Endothelial cell of umbilical vein (primary cell): ENCODE data around the gene MYO5B. TPM values are rescaled to one million over a fixed set of nuclear protein-coding genes. Genes with fewer than 3 reads are reported as not detected.

Source experiments
- BruUV-seq: library from RNA; stranded (reverse); fragments of 400-500 nt; replicated peaks from 2 replicates; lab custom pipeline; 2021; lab: Mats Ljungman, UMichigan
- CTCF ChIA-PET: fragments of 300-600, 350-600 bp; sonication (Branson Sonifier 250); formaldehyde crosslinking; loops from one replicate; lab custom pipeline; 2021; ENCODE audit warnings: antibody characterized with exemption, inconsistent platforms; lab: Charles Lee
- POLR2A ChIA-PET: fragments of 300-600, 350-600 bp; sonication (Branson Sonifier 250); formaldehyde crosslinking; loops from one replicate; lab custom pipeline; 2021; ENCODE audit warnings: antibody characterized with exemption, inconsistent platforms; lab: Charles Lee
- DNase-seq: peaks from one replicate; pipeline ENCODE4 v3.0.0-alpha.2; 2011; ENCODE audit warnings: low read depth, low spot score
- FAIRE-seq: peaks from 2 replicates; lab custom pipeline; 2011; peaks lifted over from hg19 to GRCh38; lab: Jason Lieb, UNC
- H2AFZ ChIP-seq: 2 replicates; pipeline ENCODE4 v1.6.0; 2012; ENCODE audit warnings: low read depth, low read length, control low read depth, inconsistent platforms
- H3K27ac ChIP-seq: 2 replicates; pipeline ENCODE4 v1.5.1; 2011; ENCODE audit warnings: low read depth, mild to moderate bottlenecking, control low read depth, low read length, moderate library complexity; ENCODE audit not compliant: insufficient read depth
- H3K27me3 ChIP-seq, 2 experiments: 2 replicates each; pipeline versions ENCODE4 v1.6.0 to v1.6.1; 2011; ENCODE audit warnings: low read length in 2 of 2, mixed read lengths in 1 of 2; ENCODE audit not compliant: control insufficient read depth in 2 of 2, insufficient read depth in 2 of 2
- H3K36me3 ChIP-seq, 2 experiments: 2 replicates in 1 of 2; 3 replicates in 1 of 2; pipeline ENCODE4 v1.5.1; 2011; ENCODE audit warnings: low read length in 2 of 2, mild to moderate bottlenecking in 1 of 2, moderate library complexity in 1 of 2; ENCODE audit not compliant: control insufficient read depth in 2 of 2, insufficient read depth in 2 of 2; ENCODE audit errors: extremely low read depth in 1 of 2
- H3K4me1 ChIP-seq: 3 replicates; pipeline ENCODE4 v1.5.1; 2011; ENCODE audit warnings: mild to moderate bottlenecking, low read length; ENCODE audit not compliant: control insufficient read depth, insufficient read depth; ENCODE audit errors: extremely low read depth
- H3K4me2 ChIP-seq: 2 replicates; pipeline ENCODE4 v1.6.1; 2011; ENCODE audit warnings: low read length, control low read depth, mixed read lengths; ENCODE audit not compliant: insufficient read depth
- H3K4me3 ChIP-seq, 3 experiments: fragments of 200-600 bp in 1 of 3; sonication (generic), shearing (Covaris generic) in 1 of 3; replicated peaks in 1 of 3; 2 replicates each; pipeline ENCODE4 v1.5.1; 2011 to 2016; ENCODE audit warnings: control low read depth in 3 of 3, low read length in 3 of 3, mild to moderate bottlenecking in 2 of 3, inconsistent platforms in 1 of 3, low read depth in 1 of 3, moderate library complexity in 1 of 3; ENCODE audit not compliant: insufficient read depth in 1 of 3
- H3K79me2 ChIP-seq: 2 replicates; pipeline ENCODE4 v1.6.0; 2012; ENCODE audit warnings: low read length, inconsistent platforms; ENCODE audit not compliant: control insufficient read depth, insufficient read depth
- H3K9ac ChIP-seq: replicated peaks from 2 replicates; pipeline ENCODE3; 2011; ENCODE audit warnings: low read length, control low read depth; ENCODE audit not compliant: insufficient read depth; ENCODE audit errors: extremely low read depth
- H3K9me1 ChIP-seq: replicated peaks from 3 replicates; pipeline ENCODE4 v1.6.0; 2011; ENCODE audit warnings: mild to moderate bottlenecking, low read length; ENCODE audit not compliant: control insufficient read depth, insufficient read depth; ENCODE audit errors: extremely low read depth
- H3K9me3 ChIP-seq: replicated peaks from 2 replicates; pipeline ENCODE4 v1.5.1; 2012; ENCODE audit warnings: low read length, inconsistent platforms; ENCODE audit not compliant: control insufficient read depth, insufficient read depth
- H4K20me1 ChIP-seq: replicated peaks from 2 replicates; pipeline ENCODE3; 2011; ENCODE audit warnings: mild to moderate bottlenecking, low read length; ENCODE audit not compliant: control insufficient read depth, insufficient read depth; ENCODE audit errors: extremely low read depth
- EZH2 ChIP-seq: IDR thresholded peaks from 2 replicates; pipeline ENCODE4 v1.6.1; 2012; ENCODE audit warnings: borderline replicate concordance, low read depth, mild to moderate bottlenecking, moderate library complexity, low read length, inconsistent platforms; ENCODE audit not compliant: severe bottlenecking
- FOS ChIP-seq: IDR thresholded peaks from 2 replicates; pipeline ENCODE4 v1.6.1; 2011; ENCODE audit warnings: mild to moderate bottlenecking, low read length, moderate library complexity, borderline replicate concordance; ENCODE audit not compliant: insufficient read depth
- GATA2 ChIP-seq: IDR thresholded peaks from 2 replicates; pipeline ENCODE4 v1.7.0; 2011; ENCODE audit warnings: low read depth, mild to moderate bottlenecking, moderate library complexity, mixed read lengths, low read length; ENCODE audit not compliant: insufficient read length, insufficient read depth
- JUN ChIP-seq: IDR thresholded peaks from 2 replicates; pipeline ENCODE4 v1.6.1; 2011; ENCODE audit warnings: borderline replicate concordance, low read depth; ENCODE audit not compliant: insufficient read length, insufficient read depth
- MYC ChIP-seq: IDR thresholded peaks from one replicate; pipeline ENCODE4 v1.6.1; 2011; ENCODE audit warnings: mild to moderate bottlenecking, low read depth, low read length
- POLR2A ChIP-seq: IDR thresholded peaks from 2 replicates; pipeline ENCODE4 v1.6.1; 2012; ENCODE audit warnings: low read depth, mild to moderate bottlenecking, control low read depth, low read length
- POLR2AphosphoS5 ChIP-seq: IDR thresholded peaks from 2 replicates; pipeline ENCODE4 v1.6.1; 2012; ENCODE audit warnings: low read depth, mild to moderate bottlenecking, control low read depth, low read length, moderate library complexity; ENCODE audit not compliant: insufficient read depth
- dilution Hi-C: fragments of 300-500 bp; cut with MboI; formaldehyde crosslinking; loops from one replicate; pipeline ENCODE4 v1.15.0; 2019; ENCODE audit warnings: low sequenced_read_pairs; ENCODE audit not compliant: extremely low pct_ligation_motif_present
- intact Hi-C: fragments of 100-400 bp; cut with micrococcal nuclease; formaldehyde crosslinking; loops from one replicate; pipeline ENCODE4 v1.10.0; 2022
- polyA plus RNA-seq, 4 experiments: library from polyadenylated mRNA; depleted of rRNA in 3 of 4; stranded (reverse) in 3 of 4; unstranded in 1 of 4; fragments of >200 nt; gene quantifications; 2 replicates each; pipeline versions ENCODE4 v1.2.1 to v1.2.3, GENCODE V29; 2011 to 2012; ENCODE audit warnings: missing spikeins in 1 of 4
- total RNA-seq: library from RNA; stranded (reverse); gene quantifications from 2 replicates; pipeline ENCODE4 v1.2.3, GENCODE V29; 2021
- TF ChIP-seq, protein P1 (sequence below): IDR thresholded peaks from 2 replicates; pipeline ENCODE4 v1.6.1; 2011; ENCODE audit not compliant: insufficient read depth, insufficient read length
- TF ChIP-seq, protein P2 (sequence below), 2 donors: IDR thresholded peaks; 1 replicate in 1 of 2; 2 replicates in 1 of 2; pipeline ENCODE4 v1.5.1; 2011; ENCODE audit warnings: low read length in 2 of 2, mild to moderate bottlenecking in 2 of 2, moderate library complexity in 2 of 2, control low read depth in 1 of 2, inconsistent platforms in 1 of 2, low read depth in 1 of 2; ENCODE audit not compliant: insufficient read depth in 1 of 2; ENCODE audit errors: extremely low read depth in 1 of 2

MYO5B gene
- total and polyA plus RNA-seq, 2 donors (not counting 3 experiments of a cell fraction or from before 2014, with no cell fraction given) = 0.54 to 1.1 TPM

DNA sequence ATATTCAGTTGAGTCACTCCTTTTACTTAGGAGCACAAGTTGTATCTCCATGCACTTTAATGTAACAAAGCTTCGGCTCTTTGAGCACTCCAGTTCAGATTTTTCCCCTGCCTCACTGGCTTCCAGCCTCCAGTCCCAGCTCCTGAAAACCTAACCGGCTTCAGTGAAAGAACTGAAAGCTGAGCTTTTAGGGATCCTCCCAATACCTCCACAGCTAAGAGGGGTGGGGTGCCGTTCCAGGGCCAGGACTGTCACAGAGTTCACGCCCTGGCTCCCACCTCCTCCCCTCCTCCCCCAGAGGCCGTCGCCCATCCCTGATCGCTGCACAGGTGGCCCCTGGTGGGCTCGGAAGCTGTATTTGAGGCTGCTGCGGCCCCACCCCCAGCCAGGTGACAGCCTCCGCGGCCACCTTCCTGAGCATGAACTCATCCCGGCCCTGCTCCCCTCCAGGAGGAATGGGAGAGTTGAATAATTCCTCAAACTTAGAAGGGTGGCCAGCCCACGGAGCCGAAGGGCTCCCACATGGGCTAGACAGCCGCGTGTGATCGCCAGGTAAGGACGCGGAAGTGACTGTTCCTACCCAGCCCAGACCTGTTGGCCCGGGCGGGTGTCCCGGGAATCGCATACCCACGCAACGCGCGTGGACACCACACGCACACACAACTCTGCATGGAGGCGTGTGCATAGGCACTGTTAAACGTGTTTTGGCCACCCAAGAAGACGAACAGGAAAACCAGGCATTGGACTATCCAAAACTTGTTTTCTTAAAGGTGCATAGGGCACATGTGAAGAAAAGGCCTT lies 1.8 kb downstream of the MYO5B start:
- peaks cover 35 to 44% of the 10 kb centered on the region in 2 experiments for H3K27me3 ChIP-seq
- intact Hi-C loops (no loop called here), dilution Hi-C loops (no loop called here)
- H3K4me1 ChIP-seq = no peaks in the 10 kb centered on the region
- no peaks in the 10 kb centered on the region for H3K79me2 ChIP-seq
- no peak overlapping the region for H2AFZ ChIP-seq
- FAIRE-seq = no peak
- no peak overlapping the region for H3K9ac ChIP-seq
- ChIA-PET CTCF (interaction anchor here (2.6 kb wide), 1 partner anchor 10 kb away, joined by 7 read pairs; no protein-coding TSS in a partner anchor), POLR2A (no interaction called here)
- H4K20me1 ChIP-seq = no peaks in the 10 kb centered on the region
- no peak for DNase-seq
- no peaks in the 10 kb centered on the region for H3K9me1 ChIP-seq
- H3K36me3 ChIP-seq = no peaks in the 10 kb centered on the region
- no peak overlapping the region for H3K4me3 ChIP-seq
- no peak overlapping the region for H3K27ac ChIP-seq
- BruUV-seq = no TSS peak
- no peak for TF ChIP-seq POLR2A
- no peak for TF ChIP-seq FOS
- TF ChIP-seq, protein P1, sequence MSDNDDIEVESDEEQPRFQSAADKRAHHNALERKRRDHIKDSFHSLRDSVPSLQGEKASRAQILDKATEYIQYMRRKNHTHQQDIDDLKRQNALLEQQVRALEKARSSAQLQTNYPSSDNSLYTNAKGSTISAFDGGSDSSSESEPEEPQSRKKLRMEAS = no peak
- TF ChIP-seq POLR2AphosphoS5 = no peak
- TF ChIP-seq GATA2 = no peak
- no peak for TF ChIP-seq EZH2
- no peak for TF ChIP-seq JUN
- TF ChIP-seq, protein P2, sequence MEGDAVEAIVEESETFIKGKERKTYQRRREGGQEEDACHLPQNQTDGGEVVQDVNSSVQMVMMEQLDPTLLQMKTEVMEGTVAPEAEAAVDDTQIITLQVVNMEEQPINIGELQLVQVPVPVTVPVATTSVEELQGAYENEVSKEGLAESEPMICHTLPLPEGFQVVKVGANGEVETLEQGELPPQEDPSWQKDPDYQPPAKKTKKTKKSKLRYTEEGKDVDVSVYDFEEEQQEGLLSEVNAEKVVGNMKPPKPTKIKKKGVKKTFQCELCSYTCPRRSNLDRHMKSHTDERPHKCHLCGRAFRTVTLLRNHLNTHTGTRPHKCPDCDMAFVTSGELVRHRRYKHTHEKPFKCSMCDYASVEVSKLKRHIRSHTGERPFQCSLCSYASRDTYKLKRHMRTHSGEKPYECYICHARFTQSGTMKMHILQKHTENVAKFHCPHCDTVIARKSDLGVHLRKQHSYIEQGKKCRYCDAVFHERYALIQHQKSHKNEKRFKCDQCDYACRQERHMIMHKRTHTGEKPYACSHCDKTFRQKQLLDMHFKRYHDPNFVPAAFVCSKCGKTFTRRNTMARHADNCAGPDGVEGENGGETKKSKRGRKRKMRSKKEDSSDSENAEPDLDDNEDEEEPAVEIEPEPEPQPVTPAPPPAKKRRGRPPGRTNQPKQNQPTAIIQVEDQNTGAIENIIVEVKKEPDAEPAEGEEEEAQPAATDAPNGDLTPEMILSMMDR (IDR thresholded peaks at IDR 0.05; ENCODE audit: extremely low read depth in 1 of 2, insufficient read depth in 1 of 2, low read depth in 1 of 2, low read length in 2 of 2) = no peak
- TF ChIP-seq MYC = no peak
- H3K4me2 ChIP-seq = no peak overlapping the region
- no peaks in the 10 kb centered on the region for H3K9me3 ChIP-seq
